Mesothelial cell of epicardium (in vitro differentiated cells): ENCODE results near the gene SUFU. TPM values are rescaled to one million over a fixed set of nuclear protein-coding genes. Genes with fewer than 3 reads are reported as not detected.

Source experiments
- DNase-seq, 2 experiments: peaks; one replicate each; pipeline ENCODE4 v3.0.0; 2021; ENCODE audit warnings: low spot score in 2 of 2; ENCODE audit not compliant: unreplicated experiment in 2 of 2
- H3K27ac Mint-ChIP-seq: 2 replicates; pipeline ENCODE4 v1.8.0; 2021; ENCODE audit warnings: mixed read lengths
- H3K27me3 Mint-ChIP-seq: 2 replicates; pipeline ENCODE4 v1.8.0; 2021; ENCODE audit warnings: low read depth, mixed read lengths
- H3K36me3 Mint-ChIP-seq: 2 replicates; pipeline ENCODE4 v1.8.0; 2021; ENCODE audit warnings: mixed read lengths
- H3K4me1 Mint-ChIP-seq: 2 replicates; pipeline ENCODE4 v1.8.0; 2021; ENCODE audit warnings: mixed read lengths
- H3K4me3 Mint-ChIP-seq: 2 replicates; pipeline ENCODE4 v1.8.0; 2021; ENCODE audit warnings: mild to moderate bottlenecking, moderate library complexity, mixed read lengths
- H3K9me3 Mint-ChIP-seq: 2 replicates; pipeline ENCODE4 v1.8.0; 2021; ENCODE audit warnings: mixed read lengths
- total RNA-seq: library from RNA; stranded (reverse); gene quantifications from 3 replicates; pipeline ENCODE4 v1.2.1, GENCODE V29; 2021
- TF ChIP-seq, protein P1 (sequence below): fragments of 200-600 bp; sonication (generic); IDR thresholded peaks from one replicate; pipeline ENCODE4 v1.5.0; 2021; ENCODE audit warnings: antibody characterized with exemption; ENCODE audit not compliant: unreplicated experiment

Gene SUFU
- total RNA-seq, 1 donor from 2014 or later = 33.4 TPM

GRCh38 chr10:102614888-102615287 lies 111.1 kb downstream of the SUFU start:
- H3K4me3 Mint-ChIP-seq = no peak overlapping the region
- peaks cover 32% of the 10 kb centered on the region for H3K4me1 Mint-ChIP-seq
- DNase-seq = no peak
- no peaks in the 10 kb centered on the region for H3K9me3 Mint-ChIP-seq
- H3K27me3 Mint-ChIP-seq = no peaks in the 10 kb centered on the region
- TF ChIP-seq, protein P1, sequence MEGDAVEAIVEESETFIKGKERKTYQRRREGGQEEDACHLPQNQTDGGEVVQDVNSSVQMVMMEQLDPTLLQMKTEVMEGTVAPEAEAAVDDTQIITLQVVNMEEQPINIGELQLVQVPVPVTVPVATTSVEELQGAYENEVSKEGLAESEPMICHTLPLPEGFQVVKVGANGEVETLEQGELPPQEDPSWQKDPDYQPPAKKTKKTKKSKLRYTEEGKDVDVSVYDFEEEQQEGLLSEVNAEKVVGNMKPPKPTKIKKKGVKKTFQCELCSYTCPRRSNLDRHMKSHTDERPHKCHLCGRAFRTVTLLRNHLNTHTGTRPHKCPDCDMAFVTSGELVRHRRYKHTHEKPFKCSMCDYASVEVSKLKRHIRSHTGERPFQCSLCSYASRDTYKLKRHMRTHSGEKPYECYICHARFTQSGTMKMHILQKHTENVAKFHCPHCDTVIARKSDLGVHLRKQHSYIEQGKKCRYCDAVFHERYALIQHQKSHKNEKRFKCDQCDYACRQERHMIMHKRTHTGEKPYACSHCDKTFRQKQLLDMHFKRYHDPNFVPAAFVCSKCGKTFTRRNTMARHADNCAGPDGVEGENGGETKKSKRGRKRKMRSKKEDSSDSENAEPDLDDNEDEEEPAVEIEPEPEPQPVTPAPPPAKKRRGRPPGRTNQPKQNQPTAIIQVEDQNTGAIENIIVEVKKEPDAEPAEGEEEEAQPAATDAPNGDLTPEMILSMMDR = no peak
- H3K36me3 Mint-ChIP-seq = peaks cover 11% of the 10 kb centered on the region
- H3K27ac Mint-ChIP-seq = peak overlapping the region; percentile 61

- no peak for DNase-seq
- no peaks in the 10 kb centered on the region for H3K9me3 Mint-ChIP-seq
- H3K4me1 Mint-ChIP-seq = peaks cover 35% of the 10 kb centered on the region
- H3K27me3 Mint-ChIP-seq = no peaks in the 10 kb centered on the region
- peaks cover 11% of the 10 kb centered on the region for H3K36me3 Mint-ChIP-seq
- TF ChIP-seq, protein P1 = no peak
- H3K27ac Mint-ChIP-seq = peak overlapping the region; percentile 61
- H3K4me3 Mint-ChIP-seq = no peak overlapping the region
Observed at GRCh38 chr10:102615361-102615760, 111.6 kb downstream of the SUFU start.

DNA sequence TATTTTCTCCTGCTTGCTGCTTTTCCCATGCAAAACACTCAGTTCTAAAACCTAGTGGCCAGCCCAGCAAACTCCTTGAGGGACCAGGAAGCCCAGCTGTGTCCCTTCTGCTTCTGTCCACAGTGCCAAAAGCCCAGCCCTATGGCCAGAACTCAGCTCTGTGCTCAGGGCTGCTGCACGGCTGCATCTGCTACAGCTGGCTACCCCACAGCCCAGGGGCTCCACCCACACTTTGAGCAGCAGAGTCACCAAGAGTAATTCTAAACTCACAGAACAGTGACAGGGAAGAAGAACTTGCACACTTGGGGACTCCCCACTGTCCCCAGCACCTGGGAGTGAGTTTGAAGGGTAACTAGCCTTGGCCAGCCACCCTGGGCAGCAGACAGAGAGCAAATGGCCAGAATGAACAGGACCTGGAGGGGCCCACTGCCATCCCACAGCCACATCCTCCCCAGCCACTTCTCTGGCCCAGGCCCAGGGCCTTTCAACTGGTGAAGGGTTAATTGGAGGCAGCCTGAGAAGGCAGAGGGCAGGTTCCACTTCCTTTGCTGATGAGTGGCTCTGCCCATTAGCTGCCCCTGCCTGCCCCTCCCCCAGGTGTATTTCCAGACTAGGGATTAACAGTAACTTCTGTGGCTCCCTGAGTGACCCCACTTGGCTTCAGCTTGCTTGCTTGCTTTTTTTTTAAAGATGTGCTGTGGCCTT lies 112.4 kb downstream of the SUFU start:
- H3K27me3 Mint-ChIP-seq = no peaks in the 10 kb centered on the region
- DNase-seq = no peak
- peaks cover 33% of the 10 kb centered on the region for H3K4me1 Mint-ChIP-seq
- TF ChIP-seq, protein P1 = no peak
- H3K9me3 Mint-ChIP-seq = no peaks in the 10 kb centered on the region
- peaks cover 13% of the 10 kb centered on the region for H3K36me3 Mint-ChIP-seq
- no peak overlapping the region for H3K27ac Mint-ChIP-seq
- no peak overlapping the region for H3K4me3 Mint-ChIP-seq

DNA sequence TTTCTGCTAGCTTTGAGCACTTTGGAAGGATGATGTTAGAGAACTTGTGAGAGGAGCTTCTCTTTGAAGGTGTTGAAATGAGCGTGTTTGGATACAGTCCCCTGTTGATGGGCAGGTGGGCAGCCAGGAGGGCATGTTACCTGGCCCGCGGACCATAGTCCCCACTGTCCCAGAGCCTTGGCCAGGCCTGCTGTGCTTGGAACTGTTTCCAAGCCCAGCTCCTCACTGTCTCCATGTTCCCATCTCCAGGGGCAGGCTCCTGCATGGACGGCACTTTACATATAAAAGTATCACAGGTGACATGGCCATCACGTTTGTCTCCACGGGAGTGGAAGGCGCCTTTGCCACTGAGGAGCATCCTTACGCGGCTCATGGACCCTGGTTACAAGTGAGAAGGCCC lies 113.3 kb downstream of the SUFU start:
- Mint-ChIP-seq H3K27me3 (no peaks in the 10 kb centered on the region), H3K4me1 (peaks cover 25% of the 10 kb centered on the region), H3K27ac (no peak overlapping the region), H3K9me3 (no peaks in the 10 kb centered on the region), H3K4me3 (no peak overlapping the region), H3K36me3 (peaks cover 16% of the 10 kb centered on the region)
- TF ChIP-seq, protein P1 = no peak
- no peak for DNase-seq

DNA sequence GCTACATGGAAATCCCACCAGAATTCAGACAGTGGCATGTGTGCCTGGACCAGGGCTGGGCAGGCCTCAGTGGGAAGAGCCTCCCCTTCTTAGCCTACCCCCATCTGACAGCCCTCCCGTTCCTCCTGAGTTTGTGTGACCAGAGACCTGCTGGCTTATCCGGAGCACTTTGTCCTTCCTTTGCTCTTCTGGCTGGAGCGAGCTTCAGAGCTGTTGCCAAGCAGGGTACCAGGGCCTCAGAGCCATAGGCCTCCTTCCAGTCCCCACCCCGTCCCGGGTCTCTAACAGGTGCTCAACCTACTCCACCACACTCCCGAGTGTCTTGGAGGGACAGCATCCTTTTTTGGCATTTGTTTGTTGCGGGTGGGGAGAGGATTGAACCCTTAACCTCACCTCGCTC lies 114.0 kb downstream of the SUFU start:
- Mint-ChIP-seq H3K4me3 (no peak overlapping the region), H3K4me1 (peaks cover 18% of the 10 kb centered on the region), H3K27me3 (no peaks in the 10 kb centered on the region), H3K36me3 (peaks cover 15% of the 10 kb centered on the region), H3K27ac (peak overlapping the region; percentile 10), H3K9me3 (no peaks in the 10 kb centered on the region)
- TF ChIP-seq, protein P1 = no peak
- DNase-seq = no peak
